DND-41 (cell line): ENCODE results near the gene PAM.
"Not testable (repeated sequence)": the region's sequence is repeated elsewhere in the genome, so short reads cannot be mapped to it uniquely, and the experiment has no call there.

ENCODE experiments used
- ATAC-seq: fragments of 200-7000 bp; cut with Tn5 transposase; 3 replicates; pipeline ENCODE4 v1.9.1; 2021; ENCODE audit warnings: low read depth; ENCODE audit not compliant: insufficient read depth
- DNase-seq: peaks from one replicate; pipeline ENCODE4 v3.0.0-alpha.2; 2020
- H2AFZ ChIP-seq: 2 replicates; pipeline ENCODE4 v1.6.0; 2012; ENCODE audit warnings: low read depth, low read length
- H3K27ac ChIP-seq: 2 replicates; pipeline ENCODE4 v1.5.1; 2012; ENCODE audit warnings: low read length, inconsistent platforms
- H3K27me3 ChIP-seq: fragments of 200-600 bp; sonication (generic); 2 replicates; pipeline ENCODE4 v1.6.0; 2012; ENCODE audit warnings: low read length, mild to moderate bottlenecking, inconsistent platforms; ENCODE audit not compliant: insufficient read depth, poor library complexity
- H3K36me3 ChIP-seq: 2 replicates; pipeline ENCODE4 v1.5.1; 2012; ENCODE audit warnings: low read length, inconsistent platforms; ENCODE audit not compliant: insufficient read depth
- H3K4me1 ChIP-seq: 2 replicates; pipeline ENCODE4 v1.5.1; 2012; ENCODE audit warnings: mild to moderate bottlenecking, low read length; ENCODE audit not compliant: insufficient read depth
- H3K4me2 ChIP-seq: 2 replicates; pipeline ENCODE4 v1.6.0; 2012; ENCODE audit warnings: mild to moderate bottlenecking, moderate library complexity, low read length, inconsistent platforms; ENCODE audit not compliant: insufficient read depth
- H3K4me3 ChIP-seq, 2 experiments: fragments of 200-600 bp in 1 of 2; shearing (Covaris generic) in 1 of 2; 2 replicates each; pipeline ENCODE4 v1.5.1; 2012 to 2016; ENCODE audit warnings: inconsistent platforms in 2 of 2, low read length in 2 of 2, mild to moderate bottlenecking in 2 of 2, low read depth in 1 of 2, moderate library complexity in 1 of 2
- H3K79me2 ChIP-seq: 2 replicates; pipeline ENCODE4 v1.6.0; 2012; ENCODE audit warnings: low read length, inconsistent platforms; ENCODE audit not compliant: insufficient read depth
- H3K9ac ChIP-seq: 2 replicates; pipeline ENCODE4 v1.6.0; 2012; ENCODE audit warnings: low read depth, mild to moderate bottlenecking, inconsistent platforms, low read length, moderate library complexity
- H3K9me3 ChIP-seq: 2 replicates; pipeline ENCODE4 v1.5.1; 2012; ENCODE audit warnings: low read length, moderate library complexity, mild to moderate bottlenecking, inconsistent platforms; ENCODE audit not compliant: insufficient read depth, severe bottlenecking
- H4K20me1 ChIP-seq: 2 replicates; pipeline ENCODE4 v1.6.0; 2012; ENCODE audit warnings: low read length; ENCODE audit not compliant: insufficient read depth
- EZH2 ChIP-seq: IDR thresholded peaks from 3 replicates; pipeline ENCODE4 v1.6.1; 2012; ENCODE audit warnings: borderline replicate concordance, low read depth, mild to moderate bottlenecking, moderate library complexity, low read length, inconsistent platforms; ENCODE audit not compliant: severe bottlenecking
- TF ChIP-seq, protein P1 (sequence below): IDR thresholded peaks from 2 replicates; pipeline ENCODE4 v1.5.1; 2012; ENCODE audit warnings: borderline replicate concordance, low read length, moderate library complexity, mild to moderate bottlenecking; ENCODE audit not compliant: poor library complexity, severe bottlenecking; ENCODE audit errors: extremely low read depth

PAM gene

GRCh38 chr5:102747386-102748166, 7.5 kb upstream of the PAM start:
- no peak overlapping the region for H2AFZ ChIP-seq
- ATAC-seq = no peak

DNA sequence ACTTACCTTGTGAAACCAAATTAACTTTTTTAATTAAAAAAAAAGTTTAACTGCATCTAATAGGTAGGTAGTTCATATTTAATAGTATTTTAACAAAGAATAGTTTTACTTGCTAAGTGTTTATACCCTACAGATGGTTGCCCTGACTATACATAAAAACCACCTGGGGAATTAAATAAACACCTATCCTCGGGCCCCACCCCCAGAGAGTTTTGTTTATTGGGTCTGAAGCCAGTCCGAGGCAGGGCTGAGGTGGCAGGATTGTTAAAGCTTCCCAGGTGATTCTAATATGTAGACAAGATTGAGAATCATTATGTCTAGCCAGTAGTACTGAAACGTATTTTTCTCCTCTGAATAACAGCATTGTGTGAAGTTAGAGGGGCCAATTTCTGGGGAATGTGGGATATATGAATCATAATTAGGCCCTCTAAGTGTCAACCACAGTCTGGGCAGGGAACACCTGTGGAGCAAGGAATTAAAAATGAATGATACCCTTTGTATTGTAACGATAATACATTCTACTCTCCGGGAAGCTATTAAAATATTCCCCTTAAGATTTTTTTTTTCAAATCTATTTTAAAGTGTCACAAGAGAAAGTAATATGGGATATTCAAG, 5.6 kb upstream of the PAM start:
- ATAC-seq = no peak
- no peak overlapping the region for H3K27ac ChIP-seq
- no peaks in the 10 kb centered on the region for H3K36me3 ChIP-seq
- no peaks in the 10 kb centered on the region for H3K79me2 ChIP-seq
- H3K27me3 ChIP-seq = no peaks in the 10 kb centered on the region
- H3K4me1 ChIP-seq = peaks cover 11% of the 10 kb centered on the region
- no peak for DNase-seq
- no peak overlapping the region for H3K9ac ChIP-seq
- H4K20me1 ChIP-seq = no peaks in the 10 kb centered on the region
- no peaks in the 10 kb centered on the region for H3K9me3 ChIP-seq
- TF ChIP-seq, protein P1, sequence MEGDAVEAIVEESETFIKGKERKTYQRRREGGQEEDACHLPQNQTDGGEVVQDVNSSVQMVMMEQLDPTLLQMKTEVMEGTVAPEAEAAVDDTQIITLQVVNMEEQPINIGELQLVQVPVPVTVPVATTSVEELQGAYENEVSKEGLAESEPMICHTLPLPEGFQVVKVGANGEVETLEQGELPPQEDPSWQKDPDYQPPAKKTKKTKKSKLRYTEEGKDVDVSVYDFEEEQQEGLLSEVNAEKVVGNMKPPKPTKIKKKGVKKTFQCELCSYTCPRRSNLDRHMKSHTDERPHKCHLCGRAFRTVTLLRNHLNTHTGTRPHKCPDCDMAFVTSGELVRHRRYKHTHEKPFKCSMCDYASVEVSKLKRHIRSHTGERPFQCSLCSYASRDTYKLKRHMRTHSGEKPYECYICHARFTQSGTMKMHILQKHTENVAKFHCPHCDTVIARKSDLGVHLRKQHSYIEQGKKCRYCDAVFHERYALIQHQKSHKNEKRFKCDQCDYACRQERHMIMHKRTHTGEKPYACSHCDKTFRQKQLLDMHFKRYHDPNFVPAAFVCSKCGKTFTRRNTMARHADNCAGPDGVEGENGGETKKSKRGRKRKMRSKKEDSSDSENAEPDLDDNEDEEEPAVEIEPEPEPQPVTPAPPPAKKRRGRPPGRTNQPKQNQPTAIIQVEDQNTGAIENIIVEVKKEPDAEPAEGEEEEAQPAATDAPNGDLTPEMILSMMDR = no peak
- no peak for TF ChIP-seq EZH2
- no peak overlapping the region for H2AFZ ChIP-seq
- H3K4me2 ChIP-seq = no peak overlapping the region
- no peak overlapping the region for H3K4me3 ChIP-seq

More at GRCh38 chr5:102747386-102748166, 7.5 kb upstream of the PAM start:
- no peak overlapping the region for H3K4me3 ChIP-seq
- TF ChIP-seq, protein P1 = no peak
- no peak for TF ChIP-seq EZH2
- H3K4me2 ChIP-seq = no peak overlapping the region
- no peak overlapping the region for H3K27ac ChIP-seq
- no peaks in the 10 kb centered on the region for H3K4me1 ChIP-seq
- H3K27me3 ChIP-seq = no peaks in the 10 kb centered on the region
- no peaks in the 10 kb centered on the region for H3K79me2 ChIP-seq
- no peaks in the 10 kb centered on the region for H4K20me1 ChIP-seq
- H3K9ac ChIP-seq = no peak overlapping the region
- no peak for DNase-seq
- H3K9me3 ChIP-seq = no peaks in the 10 kb centered on the region
- no peaks in the 10 kb centered on the region for H3K36me3 ChIP-seq

GRCh38 chr5:102750151-102750834, 4.8 kb upstream of the PAM start:
- Histone ChIP-seq H3K9ac (no peak overlapping the region), H3K27me3 (no peaks in the 10 kb centered on the region), H3K4me3 (no peak overlapping the region), H3K4me1 (peaks cover 13% of the 10 kb centered on the region), H3K9me3 (no peaks in the 10 kb centered on the region), H4K20me1 (no peaks in the 10 kb centered on the region), H3K79me2 (no peaks in the 10 kb centered on the region), H2AFZ (no peak overlapping the region), H3K4me2 (no peak overlapping the region), H3K27ac (no peak overlapping the region), H3K36me3 (no peaks in the 10 kb centered on the region)
- ATAC-seq (no peak), DNase-seq (no peak)
- TF ChIP-seq EZH2 = no peak
- TF ChIP-seq, protein P1 = no peak

DNA sequence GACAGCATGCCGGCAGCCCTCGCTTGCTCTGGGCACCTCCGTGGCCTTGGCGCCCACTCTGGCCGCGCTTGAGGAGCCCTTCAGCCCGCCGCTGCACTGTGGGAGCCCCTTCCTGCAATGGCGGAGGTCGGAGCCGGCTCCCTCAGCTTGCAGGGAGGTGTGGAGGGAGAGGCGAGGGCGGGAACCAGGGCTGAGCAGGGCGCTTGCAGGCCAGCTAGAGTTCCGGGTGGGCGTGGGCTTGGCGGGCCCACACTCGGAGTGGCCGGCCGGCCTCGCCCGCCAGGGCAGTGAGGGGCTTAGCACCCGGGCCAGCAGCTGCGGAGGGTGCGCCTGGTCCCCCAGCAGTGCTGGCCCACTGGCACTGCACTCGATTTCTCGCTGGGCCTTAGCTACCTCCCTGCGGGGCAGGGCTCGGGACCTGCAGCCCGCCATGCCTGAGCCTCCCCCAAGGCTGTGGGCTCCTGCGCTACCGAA, 3.2 kb upstream of the PAM start:
- ATAC-seq = not testable (repeated sequence)

More for the DNA sequence above, 3.2 kb upstream of the PAM start:
- not testable (repeated sequence) for H3K4me2 ChIP-seq, DNase-seq, H3K79me2 ChIP-seq, H3K36me3 ChIP-seq, H3K4me3 ChIP-seq, H2AFZ ChIP-seq, H4K20me1 ChIP-seq, H3K27ac ChIP-seq, H3K9me3 ChIP-seq, H3K27me3 ChIP-seq, H3K9ac ChIP-seq
- peaks cover 26% of the 10 kb centered on the region for H3K4me1 ChIP-seq
